DOHH2 (cell line): ENCODE measurements around the gene SLC5A9.
"Not testable (repeated sequence)": the region's sequence is repeated elsewhere in the genome, so short reads cannot be mapped to it uniquely, and the experiment has no call there.

Experiments
- H3F3A ChIP-seq: fragments of 200-600 bp; sonication (generic), shearing (Covaris generic); 2 replicates; pipeline ENCODE4 v1.6.0; 2016; ENCODE audit warnings: antibody characterized with exemption, mild to moderate bottlenecking; ENCODE audit not compliant: control insufficient read depth, insufficient read depth
- H3K27ac ChIP-seq: fragments of 200-600 bp; sonication (generic); 2 replicates; pipeline ENCODE4 v1.5.1; 2014; ENCODE audit warnings: low read depth, mild to moderate bottlenecking, low read length, moderate library complexity
- H3K27me3 ChIP-seq: fragments of 200-600 bp; sonication (generic); 2 replicates; pipeline ENCODE4 v1.6.1; 2014; ENCODE audit warnings: mild to moderate bottlenecking, low read length, mixed read lengths; ENCODE audit not compliant: control insufficient read depth
- H3K36me3 ChIP-seq: fragments of 200-600 bp; sonication (generic); 2 replicates; pipeline ENCODE4 v1.6.1; 2014; ENCODE audit warnings: mild to moderate bottlenecking, low read length, moderate library complexity, mixed read lengths; ENCODE audit not compliant: control insufficient read depth
- H3K4me1 ChIP-seq: fragments of 200-600 bp; sonication (generic); 2 replicates; pipeline ENCODE4 v1.6.1; 2014; ENCODE audit warnings: mild to moderate bottlenecking, low read length, mixed read lengths; ENCODE audit not compliant: control insufficient read depth
- H3K4me2 ChIP-seq: fragments of 200-600 bp; sonication (generic); 2 replicates; pipeline ENCODE4 v1.6.0; 2014; ENCODE audit warnings: mild to moderate bottlenecking, low read length, moderate library complexity
- H3K4me3 ChIP-seq: fragments of 200-600 bp; sonication (generic); 2 replicates; pipeline ENCODE4 v1.5.1; 2014; ENCODE audit warnings: mild to moderate bottlenecking, low read length, mixed read lengths
- H3K79me2 ChIP-seq: fragments of 200-600 bp; sonication (generic); 2 replicates; pipeline ENCODE4 v1.6.1; 2014; ENCODE audit warnings: mild to moderate bottlenecking, low read length, mixed read lengths; ENCODE audit not compliant: control insufficient read depth
- H3K9me2 ChIP-seq: fragments of 200-600 bp; sonication (generic); replicated peaks from 2 replicates; pipeline ENCODE4 v1.6.1; 2014; ENCODE audit warnings: mild to moderate bottlenecking, low read length, mixed read lengths; ENCODE audit not compliant: control insufficient read depth
- H3K9me3 ChIP-seq: fragments of 200-600 bp; sonication (generic); 2 replicates; pipeline ENCODE4 v1.6.1; 2014; ENCODE audit warnings: antibody characterized with exemption, low read length, mixed read lengths; ENCODE audit not compliant: control insufficient read depth, insufficient read depth
- H4K20me1 ChIP-seq: fragments of 200-600 bp; sonication (generic); 2 replicates; pipeline ENCODE4 v1.6.0; 2014; ENCODE audit warnings: low read depth, mild to moderate bottlenecking, antibody characterized with exemption, low read length, moderate library complexity; ENCODE audit not compliant: control insufficient read depth, insufficient read depth
- EZH2phosphoT487 ChIP-seq: fragments of 200-600 bp; sonication (generic); IDR thresholded peaks from 2 replicates; pipeline ENCODE4 v1.6.1; 2017; ENCODE audit warnings: borderline replicate concordance, mild to moderate bottlenecking, antibody characterized with exemption, low read length, moderate library complexity, mixed read lengths
- TF ChIP-seq, protein P1 (sequence below): fragments of 200-600 bp; sonication (generic); IDR thresholded peaks from one replicate; pipeline ENCODE4 v1.5.1; 2014; ENCODE audit warnings: antibody characterized with exemption, mild to moderate bottlenecking, low read depth, low read length; ENCODE audit not compliant: poor library complexity, severe bottlenecking

The SLC5A9 gene

DNA sequence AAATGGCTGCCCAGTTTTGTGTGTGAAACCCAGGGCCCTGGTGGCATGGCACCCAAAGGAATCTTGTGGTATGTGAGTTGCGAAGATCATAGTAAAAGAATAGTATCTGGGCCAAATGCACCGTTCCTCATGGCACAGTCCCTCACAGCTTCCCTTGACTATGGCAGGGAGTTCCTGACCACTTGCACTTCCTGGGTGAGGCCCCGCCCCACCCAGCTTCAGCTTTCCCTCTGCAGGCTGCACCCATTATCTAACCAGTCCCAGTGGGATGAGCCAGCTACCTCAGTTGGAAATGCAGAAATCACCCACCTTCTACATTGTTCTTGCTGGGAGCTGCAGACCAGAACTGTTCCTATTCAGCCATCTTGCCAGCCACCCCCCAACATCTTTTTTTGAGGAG is 63.0 kb downstream of the SLC5A9 start:
- H3K27ac ChIP-seq: no peak overlapping the region
- no peaks in the 10 kb centered on the region for H3K9me2 ChIP-seq
- TF ChIP-seq, protein P1, sequence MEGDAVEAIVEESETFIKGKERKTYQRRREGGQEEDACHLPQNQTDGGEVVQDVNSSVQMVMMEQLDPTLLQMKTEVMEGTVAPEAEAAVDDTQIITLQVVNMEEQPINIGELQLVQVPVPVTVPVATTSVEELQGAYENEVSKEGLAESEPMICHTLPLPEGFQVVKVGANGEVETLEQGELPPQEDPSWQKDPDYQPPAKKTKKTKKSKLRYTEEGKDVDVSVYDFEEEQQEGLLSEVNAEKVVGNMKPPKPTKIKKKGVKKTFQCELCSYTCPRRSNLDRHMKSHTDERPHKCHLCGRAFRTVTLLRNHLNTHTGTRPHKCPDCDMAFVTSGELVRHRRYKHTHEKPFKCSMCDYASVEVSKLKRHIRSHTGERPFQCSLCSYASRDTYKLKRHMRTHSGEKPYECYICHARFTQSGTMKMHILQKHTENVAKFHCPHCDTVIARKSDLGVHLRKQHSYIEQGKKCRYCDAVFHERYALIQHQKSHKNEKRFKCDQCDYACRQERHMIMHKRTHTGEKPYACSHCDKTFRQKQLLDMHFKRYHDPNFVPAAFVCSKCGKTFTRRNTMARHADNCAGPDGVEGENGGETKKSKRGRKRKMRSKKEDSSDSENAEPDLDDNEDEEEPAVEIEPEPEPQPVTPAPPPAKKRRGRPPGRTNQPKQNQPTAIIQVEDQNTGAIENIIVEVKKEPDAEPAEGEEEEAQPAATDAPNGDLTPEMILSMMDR: no peak
- TF ChIP-seq EZH2phosphoT487: no peak
- H3K4me1 ChIP-seq: no peaks in the 10 kb centered on the region
- no peaks in the 10 kb centered on the region for H3F3A ChIP-seq
- H3K9me3 ChIP-seq: no peaks in the 10 kb centered on the region
- no peaks in the 10 kb centered on the region for H4K20me1 ChIP-seq
- H3K4me3 ChIP-seq: no peak overlapping the region
- no peak overlapping the region for H3K4me2 ChIP-seq
- no peaks in the 10 kb centered on the region for H3K79me2 ChIP-seq
- H3K36me3 ChIP-seq: no peaks in the 10 kb centered on the region
- H3K27me3 ChIP-seq: no peaks in the 10 kb centered on the region

GRCh38 chr1:48291421-48291820 is 68.9 kb downstream of the SLC5A9 start:
- H4K20me1 ChIP-seq: no peaks in the 10 kb centered on the region
- H3K27me3 ChIP-seq: no peaks in the 10 kb centered on the region
- H3K79me2 ChIP-seq: no peaks in the 10 kb centered on the region
- no peak overlapping the region for H3K4me2 ChIP-seq
- H3K4me1 ChIP-seq: no peaks in the 10 kb centered on the region
- no peaks in the 10 kb centered on the region for H3K9me3 ChIP-seq
- H3K9me2 ChIP-seq: no peaks in the 10 kb centered on the region
- TF ChIP-seq, protein P1: no peak
- no peak for TF ChIP-seq EZH2phosphoT487
- no peaks in the 10 kb centered on the region for H3K36me3 ChIP-seq
- H3K27ac ChIP-seq: no peak overlapping the region
- H3K4me3 ChIP-seq: no peak overlapping the region
- no peaks in the 10 kb centered on the region for H3F3A ChIP-seq

GRCh38 chr1:48292706-48293105 is 70.2 kb downstream of the SLC5A9 start:
- Histone ChIP-seq H3K9me2 (no peaks in the 10 kb centered on the region), H3K27ac (no peak overlapping the region), H3K9me3 (no peaks in the 10 kb centered on the region), H3K4me1 (no peaks in the 10 kb centered on the region), H3F3A (no peaks in the 10 kb centered on the region), H3K27me3 (no peaks in the 10 kb centered on the region), H3K36me3 (no peaks in the 10 kb centered on the region), H3K4me3 (no peak overlapping the region), H4K20me1 (no peaks in the 10 kb centered on the region), H3K4me2 (no peak overlapping the region), H3K79me2 (no peaks in the 10 kb centered on the region)
- TF ChIP-seq, protein P1: no peak
- no peak for TF ChIP-seq EZH2phosphoT487

- H3K79me2 ChIP-seq, H4K20me1 ChIP-seq, H3F3A ChIP-seq, H3K4me3 ChIP-seq, H3K27me3 ChIP-seq, H3K27ac ChIP-seq, H3K36me3 ChIP-seq, H3K9me3 ChIP-seq, H3K4me1 ChIP-seq, H3K9me2 ChIP-seq, H3K4me2 ChIP-seq: not testable (repeated sequence)
Observed at GRCh38 chr1:48294094-48294493, 71.6 kb downstream of the SLC5A9 start.
